SK-N-SH (cell line): ENCODE results near the gene RIPOR2. TPM values are rescaled to one million over a fixed set of nuclear protein-coding genes. Genes with fewer than 3 reads are reported as not detected.

Experiments used
- CTCF ChIA-PET: fragments of 300-600, 350-600 bp; formaldehyde crosslinking; extraction: SDS; loops from one replicate; lab custom pipeline; 2021; lab: Yijun Ruan, JAX
- POLR2A ChIA-PET: fragments of 350-600 bp; sonication (Branson Sonifier 250); formaldehyde crosslinking; extraction: SDS; loops from one replicate; lab custom pipeline; 2020; ENCODE audit warnings: antibody characterized with exemption, inconsistent platforms; lab: Yijun Ruan, JAX
- DNase-seq: peaks from one replicate; pipeline ENCODE4 v3.0.0; 2012
- H2AFZ ChIP-seq: fragments of 200-600 bp; sonication (generic); 2 replicates; pipeline ENCODE4 v1.8.1; 2016; ENCODE audit warnings: antibody characterized with exemption, mild to moderate bottlenecking, low read depth
- H3F3A ChIP-seq: fragments of 200-600 bp; sonication (generic); replicated peaks from 2 replicates; pipeline ENCODE3; 2016; ENCODE audit warnings: antibody characterized with exemption, mild to moderate bottlenecking; ENCODE audit not compliant: insufficient read depth
- H3K27ac ChIP-seq, 2 experiments: fragments of 200-500 bp in 1 of 2; fragments of 200-600 bp in 1 of 2; sonication (Bioruptor generic) in 1 of 2; sonication (generic), shearing (Covaris generic) in 1 of 2; 2 replicates each; pipeline versions ENCODE4 v1.5.1 to v1.6.1; 2014 to 2016; ENCODE audit warnings: low read depth in 2 of 2, inconsistent platforms in 1 of 2, low read length in 1 of 2, mild to moderate bottlenecking in 1 of 2, mixed read lengths in 1 of 2
- H3K27me3 ChIP-seq: fragments of 200-600 bp; sonication (generic), shearing (Covaris generic); 2 replicates; pipeline ENCODE4 v1.6.1; 2016; ENCODE audit warnings: mixed run types; ENCODE audit not compliant: insufficient read depth
- H3K36me3 ChIP-seq, 2 experiments: fragments of 200-500 bp in 1 of 2; fragments of 200-600 bp in 1 of 2; sonication (Bioruptor generic) in 1 of 2; sonication (generic) in 1 of 2; replicated peaks in 1 of 2; 2 replicates each; pipeline versions ENCODE3 to v1.5.1; 2014 to 2016; ENCODE audit warnings: low read length in 1 of 2, mild to moderate bottlenecking in 1 of 2; ENCODE audit not compliant: insufficient read depth in 2 of 2, control insufficient read depth in 1 of 2
- H3K4me1 ChIP-seq, 2 experiments: fragments of 200-500 bp in 1 of 2; fragments of 200-600 bp in 1 of 2; sonication (Bioruptor generic) in 1 of 2; sonication (generic), shearing (Covaris generic) in 1 of 2; 2 replicates each; pipeline versions ENCODE4 v1.5.1 to v1.6.1; 2014 to 2016; ENCODE audit warnings: low read depth in 1 of 2, low read length in 1 of 2, mixed run types in 1 of 2; ENCODE audit not compliant: insufficient read depth in 2 of 2, control insufficient read depth in 1 of 2
- H3K4me2 ChIP-seq: fragments of 200-600 bp; sonication (generic), shearing (Covaris generic); 2 replicates; pipeline ENCODE4 v1.6.1; 2017; ENCODE audit warnings: mixed run types
- H3K4me3 ChIP-seq, 2 experiments: fragments of 200-500 bp in 1 of 2; fragments of 200-600 bp in 1 of 2; sonication (Bioruptor generic) in 1 of 2; sonication (generic), shearing (Covaris generic) in 1 of 2; 2 replicates each; pipeline versions ENCODE4 v1.5.1 to v1.8.1; 2014 to 2016; ENCODE audit warnings: low read depth in 2 of 2, inconsistent platforms in 1 of 2, low read length in 1 of 2, mild to moderate bottlenecking in 1 of 2, mixed read lengths in 1 of 2, moderate library complexity in 1 of 2
- H3K79me2 ChIP-seq: fragments of 200-600 bp; sonication (generic); 2 replicates; pipeline ENCODE4 v1.8.1; 2017; ENCODE audit warnings: mild to moderate bottlenecking; ENCODE audit not compliant: insufficient read depth
- H3K9ac ChIP-seq: fragments of 200-600 bp; sonication (generic); 2 replicates; pipeline ENCODE4 v1.6.1; 2017; ENCODE audit warnings: mixed run types
- H3K9me2 ChIP-seq: fragments of 200-600 bp; sonication (generic); 2 replicates; pipeline ENCODE4 v1.6.1; 2017; ENCODE audit warnings: mixed run types
- H3K9me3 ChIP-seq: fragments of 200-600 bp; sonication (generic); 2 replicates; pipeline ENCODE4 v1.6.1; 2017; ENCODE audit warnings: mixed run types, mild to moderate bottlenecking, moderate library complexity
- H4K20me1 ChIP-seq: fragments of 200-600 bp; sonication (generic); 2 replicates; pipeline ENCODE4 v1.6.1; 2017; ENCODE audit warnings: mild to moderate bottlenecking, mixed run types; ENCODE audit not compliant: insufficient read depth
- CHD2 ChIP-seq: fragments of 150-350 bp; IDR thresholded peaks from 2 replicates; pipeline ENCODE4 v1.6.1; 2018; ENCODE audit warnings: low read length; ENCODE audit not compliant: partially characterized antibody
- CTCF ChIP-seq: fragments of 200-600 bp; sonication (generic); IDR thresholded peaks from 2 replicates; pipeline ENCODE4 v1.6.1; 2017; ENCODE audit warnings: antibody characterized with exemption, mild to moderate bottlenecking, moderate library complexity
- ELF1 ChIP-seq: IDR thresholded peaks from 2 replicates; pipeline ENCODE4 v1.4.0; 2012
- EZH2phosphoT487 ChIP-seq: fragments of 200-600 bp; sonication (generic); IDR thresholded peaks from 2 replicates; pipeline ENCODE4 v1.6.1; 2017; ENCODE audit warnings: low read depth, mixed run types, mild to moderate bottlenecking, antibody characterized with exemption, moderate library complexity, borderline replicate concordance
- GATA2 ChIP-seq: sonication (generic); formaldehyde crosslinking; IDR thresholded peaks from 2 replicates; pipeline ENCODE4 v1.5.0; 2020; ENCODE audit warnings: mild to moderate bottlenecking, missing genetic modification reagents
- PBX3 ChIP-seq: IDR thresholded peaks from 2 replicates; pipeline ENCODE4; 2012
- POLR2AphosphoS5 ChIP-seq: IDR thresholded peaks from 2 replicates; pipeline ENCODE4 v1.6.1; 2012; ENCODE audit warnings: low read depth, low read length
- RAD21 ChIP-seq: IDR thresholded peaks from 2 replicates; pipeline ENCODE4 v1.6.1; 2012; ENCODE audit warnings: mild to moderate bottlenecking, low read length
- RCOR1 ChIP-seq: fragments of 150-350 bp; IDR thresholded peaks from 2 replicates; pipeline ENCODE4 v1.6.1; 2017; ENCODE audit warnings: antibody characterized with exemption, low read length
- REST ChIP-seq: IDR thresholded peaks from 2 replicates; pipeline ENCODE4 v1.6.1; 2012; ENCODE audit warnings: mild to moderate bottlenecking, low read depth, low read length, moderate library complexity
- RFX5 ChIP-seq: IDR thresholded peaks from 2 replicates; pipeline ENCODE4 v1.6.1; 2012; ENCODE audit warnings: mild to moderate bottlenecking, improper control_type of control experiment, low read length
- TAF1 ChIP-seq: IDR thresholded peaks from 2 replicates; pipeline ENCODE4 v1.6.1; 2012; ENCODE audit warnings: low read depth, mild to moderate bottlenecking, low read length, moderate library complexity, borderline replicate concordance
- TCF12 ChIP-seq: IDR thresholded peaks from 2 replicates; pipeline ENCODE4 v1.4.0; 2012
- ZBTB33 ChIP-seq: IDR thresholded peaks from 2 replicates; pipeline ENCODE4 v1.4.0; 2012; ENCODE audit warnings: low read depth, borderline replicate concordance
- whole genome bisulfite sequencing: methylation state at CpG from one replicate; pipeline ENCODE4 v1.1.6; 2017; ENCODE audit warnings: low lambda C conversion rate; 5-methylcytosine and 5-hydroxymethylcytosine counted together
- polyA plus RNA-seq, 3 experiments: library from polyadenylated mRNA; depleted of rRNA; stranded (reverse); fragments of >200 nt; gene quantifications; 2 replicates each; pipeline ENCODE4 v1.2.3, GENCODE V29; 2012

Gene RIPOR2
- polyA plus RNA-seq, 1 of the 3 experiments (the other 2 are of a cell fraction): 0.05 TPM

GRCh38 chr6:24856901-24857670 lies 78.7 kb downstream of the RIPOR2 start:
- Histone ChIP-seq H3K9me3 (no peaks in the 10 kb centered on the region), H3K4me1 (no peaks in the 10 kb centered on the region), H3F3A (no peaks in the 10 kb centered on the region), H3K9me2 (no peaks in the 10 kb centered on the region), H2AFZ (no peak overlapping the region)
- DNase-seq: no peak
- POLR2A ChIA-PET: no interaction called here
- no peak for TF ChIP-seq RFX5
- no peak for TF ChIP-seq GATA2
- TF ChIP-seq, all 33 proteins: peak for 0
- Histone ChIP-seq H3K79me2 (no peaks in the 10 kb centered on the region), H4K20me1 (no peaks in the 10 kb centered on the region), H3K4me2 (no peak overlapping the region), H3K27ac (no peak overlapping the region), H3K4me3 (no peak overlapping the region), H3K36me3 (no peaks in the 10 kb centered on the region), H3K9ac (no peak overlapping the region), H3K27me3 (no peaks in the 10 kb centered on the region)
- CTCF ChIA-PET: interaction anchor here (0.6 to 4.0 kb wide), 20 partner anchors 9 to 318 kb away, joined by 3 to 64 read pairs (median 8); no protein-coding TSS in a partner anchor
- WGBS: 75% methylated on average over 6 of the region's 7 CpGs

- WGBS: 46% methylated on average over 5 of the region's 5 CpGs
- no peaks in the 10 kb centered on the region for H3K27me3 ChIP-seq
- H4K20me1 ChIP-seq: no peaks in the 10 kb centered on the region
- H3K4me3 ChIP-seq: no peak overlapping the region; a peak in 1 of 4 replicates
- ChIA-PET CTCF (interaction anchor here (0.7 to 4.0 kb wide), 55 partner anchors 9 to 658 kb away, joined by 3 to 64 read pairs (median 5); partner anchors contain the start of gene C6orf62), POLR2A (no interaction called here)
- no peak overlapping the region for H3K9ac ChIP-seq
- no peaks in the 10 kb centered on the region for H3K79me2 ChIP-seq
- TF ChIP-seq RAD21 (no peak), CHD2 (no peak), TCF12 (no peak), EZH2phosphoT487 (no peak), RCOR1 (no peak), PBX3 (no peak), TAF1 (no peak), ELF1 (no peak), POLR2AphosphoS5 (no peak), REST (no peak), CTCF (no peak), RFX5 (no peak), ZBTB33 (no peak)
- no peak overlapping the region for H2AFZ ChIP-seq
- DNase-seq: no peak
- no peaks in the 10 kb centered on the region for H3K9me3 ChIP-seq
- H3K9me2 ChIP-seq: no peaks in the 10 kb centered on the region
- no peak overlapping the region for H3K4me2 ChIP-seq
- no peak overlapping the region for H3K27ac ChIP-seq
- H3K4me1 ChIP-seq: no peaks in the 10 kb centered on the region
- H3F3A ChIP-seq: no peaks in the 10 kb centered on the region
- no peaks in the 10 kb centered on the region for H3K36me3 ChIP-seq
Observed at GRCh38 chr6:24856246-24856599, 79.5 kb downstream of the RIPOR2 start.
